ENCODE data around the gene TRIM2. TPM values are rescaled to one million over a fixed set of nuclear protein-coding genes. Genes with fewer than 3 reads are reported as not detected.

The TRIM2 gene
- total RNA-seq, 4 donors from 2014 or later, result 146 to 229 (median 192) TPM

DNA sequence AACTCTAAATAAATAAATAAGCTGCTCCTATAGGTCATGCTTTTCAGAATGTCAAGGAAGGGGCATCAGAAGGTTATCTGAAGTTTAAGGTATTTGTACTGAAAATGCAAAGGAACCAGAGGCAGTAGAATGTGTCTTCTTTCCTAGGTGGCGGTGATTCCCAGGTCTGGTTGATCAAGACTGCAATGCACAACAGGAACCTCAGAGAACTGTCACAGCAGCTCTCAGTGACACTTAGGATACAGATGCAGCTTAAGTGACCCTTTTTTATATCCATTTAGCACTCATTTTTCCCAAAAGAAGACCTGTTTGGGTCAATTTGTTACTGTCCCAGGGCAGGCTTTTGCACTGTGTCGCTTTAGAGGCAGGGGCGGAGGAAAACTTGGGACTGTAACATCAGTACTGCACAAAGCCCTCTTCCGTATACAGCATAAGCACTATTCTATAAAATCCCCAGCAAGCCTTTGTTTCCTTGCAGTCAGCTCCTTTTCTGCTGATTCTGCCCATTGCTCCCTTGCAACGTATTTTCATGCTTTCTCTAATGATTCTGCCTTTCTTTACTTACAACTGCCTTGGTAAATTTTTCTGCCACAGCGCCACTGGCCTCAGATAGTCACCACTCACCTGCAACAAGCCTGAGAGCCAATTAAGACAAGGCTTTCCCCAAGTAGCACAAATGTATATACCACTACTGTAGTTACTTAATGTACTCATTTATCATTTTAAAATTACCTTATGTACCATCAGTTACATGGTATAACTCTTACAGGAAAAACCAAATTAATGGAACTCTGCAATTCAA, 138.7 kb downstream of the TRIM2 start:
- peaks cover 4 to 16% of the 10 kb centered on the region in 2 donors for H3K4me1 ChIP-seq
- WGBS, 2 donors, result 94 to 97% methylated on average over 6 of the region's 6 CpGs
- no peaks in the 10 kb centered on the region for H3K9me3 ChIP-seq
- H3K27ac ChIP-seq, result no peak overlapping the region
- DNase-seq, result no peak
- H3K36me3 ChIP-seq, result peaks cover 0 to 3% of the 10 kb centered on the region in 2 donors
- intact Hi-C loops (cut with DNase I), result loop anchor here (10.0 kb wide), 1 partner anchor 122 kb away; the partner anchor contains the start of gene TMEM131L
- TF ChIP-seq POLR2A (IDR thresholded peaks at IDR 0.05), result no peak
- TF ChIP-seq, protein P1, sequence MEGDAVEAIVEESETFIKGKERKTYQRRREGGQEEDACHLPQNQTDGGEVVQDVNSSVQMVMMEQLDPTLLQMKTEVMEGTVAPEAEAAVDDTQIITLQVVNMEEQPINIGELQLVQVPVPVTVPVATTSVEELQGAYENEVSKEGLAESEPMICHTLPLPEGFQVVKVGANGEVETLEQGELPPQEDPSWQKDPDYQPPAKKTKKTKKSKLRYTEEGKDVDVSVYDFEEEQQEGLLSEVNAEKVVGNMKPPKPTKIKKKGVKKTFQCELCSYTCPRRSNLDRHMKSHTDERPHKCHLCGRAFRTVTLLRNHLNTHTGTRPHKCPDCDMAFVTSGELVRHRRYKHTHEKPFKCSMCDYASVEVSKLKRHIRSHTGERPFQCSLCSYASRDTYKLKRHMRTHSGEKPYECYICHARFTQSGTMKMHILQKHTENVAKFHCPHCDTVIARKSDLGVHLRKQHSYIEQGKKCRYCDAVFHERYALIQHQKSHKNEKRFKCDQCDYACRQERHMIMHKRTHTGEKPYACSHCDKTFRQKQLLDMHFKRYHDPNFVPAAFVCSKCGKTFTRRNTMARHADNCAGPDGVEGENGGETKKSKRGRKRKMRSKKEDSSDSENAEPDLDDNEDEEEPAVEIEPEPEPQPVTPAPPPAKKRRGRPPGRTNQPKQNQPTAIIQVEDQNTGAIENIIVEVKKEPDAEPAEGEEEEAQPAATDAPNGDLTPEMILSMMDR (IDR thresholded peaks at IDR 0.05), result no peak
- no peak overlapping the region for H3K4me3 ChIP-seq (replicated peaks in 1 of 3)
- no peaks in the 10 kb centered on the region for H3K27me3 ChIP-seq

- Histone ChIP-seq H3K27ac (peak within 1 kb of the TSS in 1 of 3 donors; percentile 28), H3K4me1 (peaks cover 4 to 16% of the 10 kb centered on the region in 2 donors), H3K4me3 (replicated peaks in 1 of 3) (peak within 1 kb of the TSS; percentile 28 to 71 (median 41)), H3K27me3 (no peaks in the 10 kb centered on the region), H3K36me3 (peaks cover 0 to 3% of the 10 kb centered on the region in 2 donors), H3K9me3 (no peaks in the 10 kb centered on the region)
- intact Hi-C loops (cut with DNase I), result loop anchor here (2.0 to 10.0 kb wide), 2 partner anchors 120 to 232 kb away; partner anchors contain the start of gene TMEM131L
- TF ChIP-seq POLR2A (IDR thresholded peaks at IDR 0.05), result no peak
- TF ChIP-seq, protein P1 (IDR thresholded peaks at IDR 0.05), result peak; percentile 68 to 99 (median 86)
- peak; percentile 83 to 89 for DNase-seq
- WGBS, 2 donors, result 2 to 3% methylated on average over 26 to 31 of the region's 86 CpGs
Measured at GRCh38 chr4:153344131-153345011, 140.1 kb downstream of the TRIM2 start, which contains the start of gene MND1. TSS of gene MND1 (plus strand) at chr4:153344688. CDS start at chr4:153344738, 50 bp downstream.

GRCh38 chr4:153345012-153345981, 141.1 kb downstream of the TRIM2 start:
- peaks cover 4 to 16% of the 10 kb centered on the region in 2 donors for H3K4me1 ChIP-seq
- H3K27ac ChIP-seq, result peak overlapping the region in 1 of 3 donors; percentile 28
- intact Hi-C loops (cut with DNase I), result loop anchor here (2.0 to 10.0 kb wide), 2 partner anchors 120 to 232 kb away; partner anchors contain the start of gene TMEM131L
- H3K9me3 ChIP-seq, result no peaks in the 10 kb centered on the region
- peaks cover 0 to 3% of the 10 kb centered on the region in 2 donors for H3K36me3 ChIP-seq
- peak overlapping the region; percentile 28 to 71 (median 41) for H3K4me3 ChIP-seq (replicated peaks in 1 of 3)
- DNase-seq, result peak; percentile 55
- 1 to 2% methylated on average over 30 to 34 of the region's 44 CpGs for WGBS, 2 donors
- no peaks in the 10 kb centered on the region for H3K27me3 ChIP-seq
- TF ChIP-seq POLR2A (IDR thresholded peaks at IDR 0.05), result no peak
- TF ChIP-seq, protein P1 (IDR thresholded peaks at IDR 0.05), result no peak

DNA sequence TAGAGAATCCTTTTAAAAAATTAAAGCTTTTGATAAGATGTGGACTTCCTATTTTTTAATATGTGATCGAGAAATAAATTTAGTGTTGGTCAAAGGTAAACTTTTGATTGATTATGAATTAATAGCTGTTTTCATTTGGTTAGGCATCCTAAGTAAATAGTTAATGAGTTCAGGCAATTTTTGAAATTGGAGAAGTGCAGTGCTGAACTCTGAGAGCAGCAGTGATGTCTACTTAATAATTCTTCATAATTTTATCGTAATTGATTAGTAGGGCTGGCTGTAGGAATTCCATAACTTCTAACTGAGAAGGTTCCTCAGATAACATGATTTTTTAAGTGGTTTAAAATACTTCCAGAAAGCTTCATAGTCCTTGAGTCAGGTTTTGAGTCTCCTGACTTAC, 141.8 kb downstream of the TRIM2 start:
- Histone ChIP-seq H3K27me3 (no peaks in the 10 kb centered on the region), H3K4me3 (replicated peaks in 1 of 3) (no peak overlapping the region), H3K27ac (no peak overlapping the region), H3K9me3 (no peaks in the 10 kb centered on the region), H3K36me3 (no peaks in the 10 kb centered on the region), H3K4me1 (peaks cover 4 to 16% of the 10 kb centered on the region in 2 donors)
- intact Hi-C loops (cut with DNase I), result loop anchor here (10.0 kb wide), 1 partner anchor 119 kb away; the partner anchor contains the start of gene TMEM131L
- TF ChIP-seq, protein P1 (IDR thresholded peaks at IDR 0.05), result no peak
- TF ChIP-seq POLR2A (IDR thresholded peaks at IDR 0.05), result no peak
- 67 to 69% methylated on average over 2 of the region's 2 CpGs for WGBS, 2 donors
- DNase-seq, result no peak

Measured in thyroid gland (tissue), 4 donors.